ENCODE data around the gene CCDC85B.
A peak's percentile ranks its signal among the peaks of the same experiment; 100 is the strongest.
"Not testable (repeated sequence)": the region's sequence is repeated elsewhere in the genome, so short reads cannot be mapped to it uniquely, and the experiment has no call there.

The CCDC85B gene

GRCh38 chr11:65890324-65891218 lies at the start of gene CCDC85B:
TSS of gene CCDC85B (plus strand) at chr11:65890673. CDS start at chr11:65890784, 111 bp downstream.
- peak within 1 kb of the TSS; percentile 85 for H3K4me3 ChIP-seq (replicated peaks; ENCODE audit: low read depth, low read length)
- DNase-seq (ENCODE audit: low read depth): peak; percentile 96
- TF ChIP-seq, protein P1, sequence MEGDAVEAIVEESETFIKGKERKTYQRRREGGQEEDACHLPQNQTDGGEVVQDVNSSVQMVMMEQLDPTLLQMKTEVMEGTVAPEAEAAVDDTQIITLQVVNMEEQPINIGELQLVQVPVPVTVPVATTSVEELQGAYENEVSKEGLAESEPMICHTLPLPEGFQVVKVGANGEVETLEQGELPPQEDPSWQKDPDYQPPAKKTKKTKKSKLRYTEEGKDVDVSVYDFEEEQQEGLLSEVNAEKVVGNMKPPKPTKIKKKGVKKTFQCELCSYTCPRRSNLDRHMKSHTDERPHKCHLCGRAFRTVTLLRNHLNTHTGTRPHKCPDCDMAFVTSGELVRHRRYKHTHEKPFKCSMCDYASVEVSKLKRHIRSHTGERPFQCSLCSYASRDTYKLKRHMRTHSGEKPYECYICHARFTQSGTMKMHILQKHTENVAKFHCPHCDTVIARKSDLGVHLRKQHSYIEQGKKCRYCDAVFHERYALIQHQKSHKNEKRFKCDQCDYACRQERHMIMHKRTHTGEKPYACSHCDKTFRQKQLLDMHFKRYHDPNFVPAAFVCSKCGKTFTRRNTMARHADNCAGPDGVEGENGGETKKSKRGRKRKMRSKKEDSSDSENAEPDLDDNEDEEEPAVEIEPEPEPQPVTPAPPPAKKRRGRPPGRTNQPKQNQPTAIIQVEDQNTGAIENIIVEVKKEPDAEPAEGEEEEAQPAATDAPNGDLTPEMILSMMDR (IDR thresholded peaks at IDR 0.05; ENCODE audit: low read length, missing control alignments): no peak

DNA sequence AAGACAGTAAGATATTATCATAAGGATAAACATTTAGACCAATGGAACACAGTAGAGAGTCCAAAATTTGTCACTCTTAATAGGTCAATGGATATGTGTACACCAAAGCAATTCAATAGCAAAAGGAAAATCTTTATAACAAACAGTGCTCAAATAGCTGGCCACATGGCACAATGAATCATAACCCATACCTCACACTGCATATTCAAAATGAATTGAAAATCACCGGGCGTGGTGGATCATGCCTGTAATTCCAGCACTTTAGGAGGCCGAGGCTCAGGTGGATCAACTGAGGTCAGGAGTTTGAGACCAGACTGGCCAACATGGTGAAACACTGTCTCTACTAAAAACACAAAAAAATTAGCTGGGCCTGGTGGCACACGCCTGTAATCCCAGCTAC lies 48.3 kb upstream of the CCDC85B start:
- no peak overlapping the region for H3K4me3 ChIP-seq (replicated peaks; ENCODE audit: low read depth, low read length)
- DNase-seq (ENCODE audit: low read depth): no peak
- TF ChIP-seq, protein P1 (IDR thresholded peaks at IDR 0.05; ENCODE audit: low read length, missing control alignments): no peak

DNA sequence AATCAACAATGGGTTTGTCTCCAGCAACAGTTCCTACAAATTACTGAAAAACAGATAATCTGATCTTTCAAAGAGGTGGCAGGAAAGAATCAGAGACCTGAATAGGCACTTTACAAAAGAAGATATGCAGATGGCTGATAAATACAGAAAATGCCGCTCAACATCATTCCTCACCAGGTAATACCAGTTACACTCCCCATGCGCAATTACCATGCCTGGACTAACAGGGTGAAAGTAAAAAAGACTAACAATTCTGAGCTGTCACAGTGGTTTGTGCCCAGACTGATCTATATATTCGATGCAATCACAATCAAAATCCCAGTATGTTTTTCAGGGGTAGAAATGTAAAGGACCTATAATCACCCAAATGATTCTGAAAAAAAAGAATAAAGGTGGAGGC lies 46.7 kb upstream of the CCDC85B start:
- TF ChIP-seq, protein P1 (IDR thresholded peaks at IDR 0.05; ENCODE audit: low read length, missing control alignments): no peak
- DNase-seq (ENCODE audit: low read depth): no peak
- H3K4me3 ChIP-seq (replicated peaks; ENCODE audit: low read depth, low read length): no peak overlapping the region

DNA sequence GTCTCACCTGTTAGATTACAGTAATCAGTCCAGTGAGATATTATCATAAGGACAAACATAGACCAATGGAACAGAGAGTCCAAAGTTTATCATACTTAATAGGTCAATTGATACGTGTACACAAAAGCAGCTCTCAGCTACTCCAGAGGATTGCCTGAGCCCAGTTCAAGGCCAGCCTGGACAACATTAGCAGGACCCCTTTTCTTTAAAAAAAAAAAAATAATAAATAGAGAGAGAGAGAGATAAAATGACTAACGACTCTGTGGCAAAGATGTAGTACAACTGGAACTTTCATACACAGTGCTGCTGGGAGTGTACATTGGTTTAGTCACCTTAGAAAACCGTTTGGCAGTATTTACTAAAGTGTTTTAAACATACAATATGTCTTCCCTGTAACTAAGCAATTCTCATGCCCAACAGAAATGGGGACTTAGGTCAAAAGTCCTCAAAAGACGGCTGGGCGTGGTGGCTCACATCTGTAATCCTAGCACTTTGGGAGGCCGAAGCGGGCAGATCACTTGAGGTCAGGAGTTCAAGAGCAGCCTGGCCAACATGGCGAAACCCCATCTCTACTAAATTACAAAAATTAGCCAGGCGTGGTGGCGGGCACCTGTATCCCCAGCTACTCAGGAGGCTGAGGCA lies 46.1 kb upstream of the CCDC85B start:
- no peak overlapping the region for H3K4me3 ChIP-seq (replicated peaks; ENCODE audit: low read depth, low read length)
- TF ChIP-seq, protein P1 (IDR thresholded peaks at IDR 0.05; ENCODE audit: low read length, missing control alignments): no peak
- no peak for DNase-seq (ENCODE audit: low read depth)

DNA sequence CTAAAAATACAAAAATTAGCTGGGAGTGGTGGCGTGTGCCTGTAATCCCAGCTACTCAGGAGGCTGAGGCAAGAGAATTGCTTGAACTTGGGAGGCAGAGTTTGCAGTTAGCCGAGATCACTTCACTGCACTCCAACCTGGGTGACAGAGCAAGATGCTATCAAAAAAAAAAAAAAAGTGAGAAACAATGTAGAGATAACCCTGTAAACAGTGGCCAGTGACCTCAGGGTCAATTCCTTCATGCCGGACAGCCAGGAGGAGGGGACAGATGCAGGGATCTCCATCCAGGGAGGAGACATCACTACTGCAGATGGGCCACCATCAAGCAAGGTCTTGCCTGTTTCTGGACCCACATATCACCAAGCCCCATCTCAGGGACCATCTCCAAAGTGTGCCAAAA lies 42.7 kb upstream of the CCDC85B start:
- TF ChIP-seq, protein P1 (IDR thresholded peaks at IDR 0.05; ENCODE audit: low read length, missing control alignments): no peak
- no peak overlapping the region for H3K4me3 ChIP-seq (replicated peaks; ENCODE audit: low read depth, low read length)
- DNase-seq (ENCODE audit: low read depth): no peak

GRCh38 chr11:65848693-65849092 lies 41.8 kb upstream of the CCDC85B start:
- not testable (repeated sequence) for DNase-seq (ENCODE audit: low read depth); H3K4me3 ChIP-seq (replicated peaks; ENCODE audit: low read depth, low read length)

- DNase-seq (ENCODE audit: low read depth): no peak
- TF ChIP-seq, protein P1 (IDR thresholded peaks at IDR 0.05; ENCODE audit: low read length, missing control alignments): no peak
- no peak overlapping the region for H3K4me3 ChIP-seq (replicated peaks; ENCODE audit: low read depth, low read length)
These were observed 41.1 kb upstream of the CCDC85B start for GRCh38 chr11:65849366-65849765.

Data from fibroblast of pulmonary artery (primary cell).